ENCODE results near the gene HEXD. TPM values are rescaled to one million over a fixed set of nuclear protein-coding genes. Genes with fewer than 3 reads are reported as not detected.
A peak's percentile ranks its signal among the peaks of the same experiment; 100 is the strongest.

The HEXD gene
- total and polyA plus RNA-seq, 2 of the 8 experiments (the other 6 are each of a cell fraction or from before 2014, with no cell fraction given) = 20.6 to 21.8 TPM

- H3K23ac ChIP-seq (ENCODE audit: insufficient read length) = no peak overlapping the region
- no peak overlapping the region for H2BK15ac ChIP-seq (ENCODE audit: low read length)
- H2AFZ ChIP-seq (ENCODE audit: low read length) = no peak overlapping the region
- WGBS, 2 experiments (ENCODE audit: extremely low coverage in 1 of 2, insufficient coverage in 1 of 2, insufficient read length in 1 of 2, insufficient replicate concordance in 2 of 2, low coverage in 1 of 2, low lambda C conversion rate in 2 of 2, missing lambda C conversion rate in 1 of 2) = 92% methylated on average over 35 of the region's 36 CpGs; no CpG with 5 or more reads in 1 of the 2 experiments
- no peak overlapping the region for H3K27ac ChIP-seq (ENCODE audit: low read depth, low read length)
- no peak overlapping the region for H4K5ac ChIP-seq (ENCODE audit: insufficient read length, low read depth, low read length)
- no peak overlapping the region for H2BK20ac ChIP-seq (ENCODE audit: low read length)
- no peaks in the 10 kb centered on the region for H3K27me3 ChIP-seq (replicated peaks in 1 of 4; ENCODE audit: control insufficient read depth in 3 of 4, extremely low read depth in 1 of 4, insufficient read depth in 3 of 4, low read length in 3 of 4)
- TF ChIP-seq, protein P1, sequence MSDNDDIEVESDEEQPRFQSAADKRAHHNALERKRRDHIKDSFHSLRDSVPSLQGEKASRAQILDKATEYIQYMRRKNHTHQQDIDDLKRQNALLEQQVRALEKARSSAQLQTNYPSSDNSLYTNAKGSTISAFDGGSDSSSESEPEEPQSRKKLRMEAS (IDR thresholded peaks at IDR 0.05) = no peak
- TF ChIP-seq PHF8 (conservative IDR thresholded peaks at IDR 0.05; ENCODE audit: low read depth, low read length) (no peak), GABPA (IDR thresholded peaks at IDR 0.05; ENCODE audit: borderline replicate concordance, insufficient read depth, low read length) (no peak), SP2 (IDR thresholded peaks at IDR 0.05; ENCODE audit: low read length) (no peak)
- H2AK5ac ChIP-seq (ENCODE audit: low read depth, low read length) = no peak overlapping the region
- H3K56ac ChIP-seq (replicated peaks; ENCODE audit: insufficient read length, low read depth, low read length) = peak overlapping the region; percentile 16
- no peak overlapping the region for H3K4me3 ChIP-seq (ENCODE audit: extremely low read depth in 1 of 4, insufficient read depth in 2 of 4, low read depth in 3 of 4, low read length in 4 of 4)
- ChIA-PET CTCF (ENCODE audit: partially characterized antibody) (interaction anchor here (1.1 to 3.7 kb wide), 3 partner anchors 11 to 19 kb away, joined by 3 to 17 read pairs (median 16); no protein-coding TSS in a partner anchor), POLR2A (ENCODE audit: partially characterized antibody) (interaction anchor here (0.8 to 3.4 kb wide), 3 partner anchors 10 to 13 kb away, joined by 3 to 10 read pairs (median 4); no protein-coding TSS in a partner anchor)
- DNase-seq (ENCODE audit: low read depth in 1 of 2, low spot score in 2 of 2) = no peak
- H4K8ac ChIP-seq (ENCODE audit: extremely low read depth, insufficient read depth, low read length) = no peak overlapping the region
- H4K20me1 ChIP-seq (replicated peaks in 1 of 2; ENCODE audit: control insufficient read depth in 1 of 2, insufficient read depth in 2 of 2, low read length in 2 of 2) = peaks cover 0 to 5% of the 10 kb centered on the region in 2 experiments
- no peaks in the 10 kb centered on the region for H3K23me2 ChIP-seq (ENCODE audit: low read depth, low read length)
- no peak overlapping the region for H3K4me2 ChIP-seq (ENCODE audit: insufficient read depth in 1 of 2, low read depth in 2 of 2, low read length in 2 of 2)
- no peak overlapping the region for H2BK5ac ChIP-seq (ENCODE audit: low read depth, low read length)
- no peak overlapping the region for H3K4ac ChIP-seq (replicated peaks; ENCODE audit: insufficient read length, low read depth, low read length)
- H3K9me3 ChIP-seq (ENCODE audit: insufficient read depth in 2 of 2, low read depth in 1 of 2, low read length in 1 of 2) = no peaks in the 10 kb centered on the region
- FAIRE-seq = no peak
- no peaks in the 10 kb centered on the region for H3K79me1 ChIP-seq (ENCODE audit: low read depth, low read length)
- no peak overlapping the region for H4K91ac ChIP-seq (replicated peaks; ENCODE audit: insufficient read length, low read length)
- H3K14ac ChIP-seq (ENCODE audit: insufficient read length) = no peak overlapping the region
- no peak overlapping the region for H3K18ac ChIP-seq (ENCODE audit: extremely low read depth, low read length)
- peaks cover 0 to 9% (median 2%) of the 10 kb centered on the region in 4 experiments; a peak in 3 of 8 replicates for H3K36me3 ChIP-seq (ENCODE audit: control insufficient read depth in 2 of 4, insufficient read depth in 4 of 4, low read length in 3 of 4)
- H3K79me2 ChIP-seq (ENCODE audit: control insufficient read depth in 1 of 2, insufficient read depth in 2 of 2, low read length in 2 of 2) = no peaks in the 10 kb centered on the region
- H3K9ac ChIP-seq (replicated peaks in 1 of 4; ENCODE audit: extremely low read depth in 1 of 4, low read depth in 3 of 4, low read length in 3 of 4) = no peak overlapping the region
- no peak overlapping the region for H2BK12ac ChIP-seq (ENCODE audit: low read depth, low read length)
- H3K4me1 ChIP-seq (replicated peaks in 1 of 4; ENCODE audit: control insufficient read depth in 3 of 4, insufficient read depth in 4 of 4, low read length in 3 of 4) = peaks cover 0 to 16% (median 8%) of the 10 kb centered on the region in 4 experiments; a peak in 6 of 7 replicates
- no peak overlapping the region for H2BK120ac ChIP-seq (replicated peaks; ENCODE audit: low read depth, low read length)
Measured at GRCh38 chr17:82436601-82437324, 18.6 kb downstream of the HEXD start.
